ENCODE data around the gene CISH.

GRCh38 chr3:50655009-50655830 is 43.6 kb upstream of the CISH start:
- no peak for TF ChIP-seq CTCF (IDR thresholded peaks at IDR 0.05; ENCODE audit: low read depth, low read length, missing input control)
- TF ChIP-seq EGR1 (IDR thresholded peaks at IDR 0.05; ENCODE audit: low read depth in 2 of 2), result no peak

Data from liver (tissue), 3 donors.